Mesenchymal stem cell (in vitro differentiated cells and primary cell): Measurements from ENCODE around the gene PDE11A.

Experiments used
- DNase-seq: peaks from one replicate; pipeline ENCODE4 v3.0.0-alpha.2; 2013
- H2AFZ ChIP-seq: one replicate; pipeline ENCODE4 v1.6.1; 2013; ENCODE audit warnings: low read depth, mild to moderate bottlenecking, control low read depth, inconsistent platforms, low read length, moderate library complexity
- H2AK5ac ChIP-seq: 2 replicates; pipeline ENCODE4 v1.6.1; 2013; ENCODE audit warnings: low read length, moderate library complexity, mild to moderate bottlenecking, inconsistent platforms; ENCODE audit not compliant: severe bottlenecking
- H2BK120ac ChIP-seq: one replicate; pipeline ENCODE4 v1.6.1; 2013; ENCODE audit warnings: low read depth, mild to moderate bottlenecking, inconsistent platforms, low read length, moderate library complexity
- H2BK12ac ChIP-seq, 2 experiments: one replicate each; pipeline ENCODE4 v1.6.1; 2013; ENCODE audit warnings: inconsistent platforms in 2 of 2, low read length in 2 of 2, mild to moderate bottlenecking in 2 of 2, moderate library complexity in 2 of 2, control low read depth in 1 of 2
- H2BK15ac ChIP-seq: one replicate; pipeline ENCODE4 v1.6.1; 2013; ENCODE audit warnings: mild to moderate bottlenecking, low read depth, inconsistent platforms; ENCODE audit not compliant: poor library complexity, severe bottlenecking
- H2BK5ac ChIP-seq: 2 replicates; pipeline ENCODE4 v1.6.1; 2013; ENCODE audit warnings: low read depth, mild to moderate bottlenecking, low read length, control low read depth, inconsistent platforms; ENCODE audit not compliant: poor library complexity, severe bottlenecking
- H3K14ac ChIP-seq, 2 experiments: one replicate each; pipeline ENCODE4 v1.6.1; 2013; ENCODE audit warnings: inconsistent platforms in 2 of 2, low read length in 2 of 2, control low read depth in 1 of 2, mild to moderate bottlenecking in 1 of 2, moderate library complexity in 1 of 2
- H3K18ac ChIP-seq, 2 experiments: one replicate each; pipeline ENCODE4 v1.6.1; 2013; ENCODE audit warnings: inconsistent platforms in 2 of 2, low read length in 2 of 2, control low read depth in 1 of 2, low read depth in 1 of 2, mild to moderate bottlenecking in 1 of 2
- H3K23ac ChIP-seq, 2 experiments: one replicate each; pipeline ENCODE4 v1.6.1; 2013; ENCODE audit warnings: inconsistent platforms in 2 of 2, low read length in 2 of 2, mild to moderate bottlenecking in 2 of 2, moderate library complexity in 2 of 2, control low read depth in 1 of 2
- H3K27ac ChIP-seq: 2 replicates; pipeline ENCODE4 v1.5.1; 2013; ENCODE audit warnings: mild to moderate bottlenecking, moderate library complexity, low read length, control low read depth, inconsistent platforms; ENCODE audit not compliant: poor library complexity, severe bottlenecking
- H3K27me3 ChIP-seq, 2 experiments: 2 replicates each; pipeline versions ENCODE4 v1.6.1 to v1.7.0; 2013; ENCODE audit warnings: low read length in 2 of 2, mild to moderate bottlenecking in 2 of 2, moderate library complexity in 2 of 2, control low read depth in 1 of 2, inconsistent platforms in 1 of 2; ENCODE audit not compliant: control insufficient read depth in 1 of 2, insufficient read depth in 1 of 2
- H3K36me3 ChIP-seq, 2 experiments: 2 replicates each; pipeline versions ENCODE4 v1.6.1 to v1.7.0; 2013; ENCODE audit warnings: low read length in 2 of 2, control low read depth in 1 of 2, inconsistent platforms in 1 of 2, low read depth in 1 of 2, mild to moderate bottlenecking in 1 of 2; ENCODE audit not compliant: insufficient read depth in 2 of 2, control insufficient read depth in 1 of 2
- H3K4ac ChIP-seq, 2 experiments: one replicate each; pipeline ENCODE4 v1.6.1; 2013; ENCODE audit warnings: inconsistent platforms in 2 of 2, low read length in 2 of 2, mild to moderate bottlenecking in 2 of 2, moderate library complexity in 2 of 2, control low read depth in 1 of 2, low read depth in 1 of 2
- H3K4me1 ChIP-seq: 2 replicates; pipeline ENCODE4 v1.6.1; 2013; ENCODE audit warnings: low read depth, low read length, control low read depth; ENCODE audit not compliant: control insufficient read depth, insufficient read depth
- H3K4me2 ChIP-seq: 2 replicates; pipeline ENCODE4 v1.6.1; 2013; ENCODE audit warnings: low read length, mild to moderate bottlenecking, inconsistent platforms; ENCODE audit not compliant: poor library complexity, severe bottlenecking
- H3K4me3 ChIP-seq, 2 experiments: 2 replicates each; pipeline versions ENCODE4 v1.5.1 to v1.7.0; 2013; ENCODE audit warnings: low read length in 2 of 2, mild to moderate bottlenecking in 2 of 2, control low read depth in 1 of 2, low read depth in 1 of 2; ENCODE audit not compliant: insufficient read depth in 1 of 2
- H3K79me1 ChIP-seq: replicated peaks from 2 replicates; pipeline ENCODE4 v1.6.1; 2013; ENCODE audit warnings: mild to moderate bottlenecking, control low read depth, low read length, inconsistent platforms; ENCODE audit not compliant: poor library complexity, severe bottlenecking
- H3K9ac ChIP-seq: 2 replicates; pipeline ENCODE4 v1.7.0; 2013; ENCODE audit warnings: mild to moderate bottlenecking, low read length, moderate library complexity
- H3K9me3 ChIP-seq: 2 replicates; pipeline ENCODE4 v1.7.0; 2013; ENCODE audit warnings: mild to moderate bottlenecking, low read length; ENCODE audit not compliant: control insufficient read depth
- H4K8ac ChIP-seq: one replicate; pipeline ENCODE4 v1.6.1; 2013; ENCODE audit warnings: inconsistent platforms, mild to moderate bottlenecking, low read length, moderate library complexity
- H4K91ac ChIP-seq: one replicate; pipeline ENCODE4 v1.6.1; 2013; ENCODE audit warnings: mild to moderate bottlenecking, low read length, inconsistent platforms
- WGBS: methylation state at CpG from one replicate; pipeline ENCODE4 v1.1.7; 2013; ENCODE audit warnings: mixed read lengths; 5-methylcytosine and 5-hydroxymethylcytosine counted together

PDE11A gene

DNA sequence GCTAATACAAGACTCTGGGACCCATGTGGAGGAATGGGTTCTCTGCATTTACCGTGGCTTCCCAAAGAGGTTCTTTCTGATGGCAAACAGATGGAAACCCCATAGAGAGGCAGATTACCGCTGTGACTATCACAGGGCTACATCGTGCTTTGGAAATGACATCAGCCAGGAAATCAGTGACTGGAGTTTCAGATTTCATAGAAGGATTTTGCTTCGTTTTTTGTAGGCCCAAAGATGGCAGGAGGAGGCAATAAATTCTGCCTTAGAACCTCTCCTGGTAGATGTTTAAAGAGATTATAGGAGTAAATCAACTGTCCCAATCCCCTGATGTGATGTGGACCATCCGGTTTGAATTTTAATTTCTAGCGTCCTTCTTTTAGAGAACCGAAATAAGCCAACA is 465.9 kb downstream of the PDE11A start:
- no peak overlapping the region for H3K18ac ChIP-seq
- no peak overlapping the region for H3K14ac ChIP-seq
- no peaks in the 10 kb centered on the region for H3K36me3 ChIP-seq
- H2AFZ ChIP-seq: no peak overlapping the region
- WGBS: 61% methylated on average over 7 of the region's 7 CpGs
- peak overlapping the region; percentile 48 for H3K27ac ChIP-seq
- H4K8ac ChIP-seq: no peak overlapping the region
- H3K9me3 ChIP-seq: peaks cover 13% of the 10 kb centered on the region
- no peak overlapping the region for H3K23ac ChIP-seq
- H2BK15ac ChIP-seq: no peak overlapping the region
- no peaks in the 10 kb centered on the region for H3K4me1 ChIP-seq
- H3K4me3 ChIP-seq: peak overlapping the region in 1 of 2 experiments; percentile 23
- H2BK5ac ChIP-seq: no peak overlapping the region
- no peak overlapping the region for H2BK12ac ChIP-seq
- H3K4ac ChIP-seq: no peak overlapping the region
- H3K4me2 ChIP-seq: peak overlapping the region; percentile 21
- H3K9ac ChIP-seq: peak overlapping the region; percentile 66
- H2BK120ac ChIP-seq: no peak overlapping the region
- H2AK5ac ChIP-seq: no peak overlapping the region
- no peaks in the 10 kb centered on the region for H3K79me1 ChIP-seq
- H4K91ac ChIP-seq: no peak overlapping the region
- DNase-seq: peak; percentile 25
- H3K27me3 ChIP-seq: no peaks in the 10 kb centered on the region

DNA sequence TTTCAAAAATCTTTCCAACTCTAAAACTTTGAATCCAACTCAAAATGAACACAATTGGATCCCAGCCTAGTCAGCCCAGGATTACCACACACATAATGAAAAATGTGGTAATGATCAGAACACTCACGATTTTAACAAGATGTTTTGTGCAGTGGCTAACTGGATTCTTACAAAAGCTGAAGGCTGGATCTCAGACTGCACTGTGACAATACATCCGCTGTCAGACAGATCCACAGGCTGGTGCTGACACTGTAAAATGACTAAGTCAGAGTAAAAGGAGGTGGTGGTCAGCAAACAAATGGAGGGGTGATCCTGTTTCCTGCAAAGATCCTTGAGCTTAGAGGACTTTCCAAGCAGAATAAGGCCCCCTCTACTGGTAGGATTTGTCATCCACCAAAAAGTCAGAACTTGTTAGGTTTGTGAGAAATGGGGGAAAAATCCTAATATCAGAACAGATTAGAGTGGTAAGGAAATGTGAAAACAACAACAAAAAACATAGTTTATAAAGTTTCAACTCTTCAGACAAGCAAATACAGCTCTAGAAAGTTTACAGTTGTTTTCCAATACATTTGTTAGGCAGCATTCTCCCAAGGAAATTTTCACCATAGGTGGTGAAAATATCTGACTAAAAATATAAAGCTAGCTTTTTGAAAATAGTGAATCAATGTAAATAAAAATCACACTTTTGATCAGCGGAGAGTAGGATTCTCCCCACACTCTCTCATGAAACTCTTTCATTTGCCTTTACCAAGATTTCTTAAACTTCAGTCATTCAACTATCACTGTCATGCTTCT is 468.1 kb downstream of the PDE11A start:
- Histone ChIP-seq H3K4ac (no peak overlapping the region), H4K91ac (no peak overlapping the region), H3K4me2 (no peak overlapping the region), H3K27me3 (peaks cover 3 to 12% of the 10 kb centered on the region in 2 experiments), H3K18ac (no peak overlapping the region), H3K79me1 (no peaks in the 10 kb centered on the region), H3K4me3 (peak overlapping the region in 1 of 2 experiments; percentile 56), H2BK12ac (peak overlapping the region in 1 of 2 experiments; percentile 71), H2AK5ac (no peak overlapping the region), H2AFZ (peak overlapping the region; percentile 54), H3K14ac (no peak overlapping the region), H2BK15ac (no peak overlapping the region), H3K23ac (no peak overlapping the region), H3K27ac (no peak overlapping the region), H2BK5ac (no peak overlapping the region), H2BK120ac (no peak overlapping the region), H4K8ac (no peak overlapping the region), H3K9ac (peak overlapping the region; percentile 69), H3K36me3 (no peaks in the 10 kb centered on the region), H3K4me1 (no peaks in the 10 kb centered on the region), H3K9me3 (peaks cover 14% of the 10 kb centered on the region)
- 56% methylated on average over 3 of the region's 3 CpGs for WGBS
- peak; percentile 71 for DNase-seq

DNA sequence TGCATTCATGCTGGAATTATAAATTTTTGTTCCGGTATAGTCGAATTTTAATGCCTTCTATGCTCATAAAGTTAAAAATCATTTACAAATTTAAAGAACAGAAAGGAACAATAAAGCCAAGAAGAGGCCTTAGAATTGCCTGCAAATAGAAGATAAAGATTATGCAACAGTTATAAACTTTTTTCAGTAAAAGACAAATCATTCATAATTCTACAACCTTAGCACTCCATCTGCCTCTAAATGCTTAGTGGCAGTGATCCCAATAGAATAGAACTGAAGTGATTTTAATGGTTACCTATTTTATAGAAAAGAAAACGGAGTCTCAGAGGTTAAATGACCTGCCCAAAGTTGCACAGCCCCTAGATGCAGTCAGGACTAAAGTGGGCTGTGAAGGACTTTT is 468.8 kb downstream of the PDE11A start:
- H2BK120ac ChIP-seq: no peak overlapping the region
- no peaks in the 10 kb centered on the region for H3K4me1 ChIP-seq
- no peak overlapping the region for H3K23ac ChIP-seq
- no peak overlapping the region for H4K91ac ChIP-seq
- H4K8ac ChIP-seq: no peak overlapping the region
- no peak for DNase-seq
- H3K9ac ChIP-seq: peak overlapping the region; percentile 69
- H3K4me3 ChIP-seq: peak overlapping the region in 1 of 2 experiments; percentile 56
- H2AK5ac ChIP-seq: no peak overlapping the region
- no peaks in the 10 kb centered on the region for H3K79me1 ChIP-seq
- H3K27ac ChIP-seq: no peak overlapping the region
- peaks cover 7% of the 10 kb centered on the region for H3K9me3 ChIP-seq
- WGBS: 100% methylated on average over 1 of the region's 3 CpGs
- no peak overlapping the region for H3K4ac ChIP-seq
- H2BK5ac ChIP-seq: no peak overlapping the region
- no peak overlapping the region for H2BK12ac ChIP-seq
- H3K36me3 ChIP-seq: no peaks in the 10 kb centered on the region
- no peak overlapping the region for H2AFZ ChIP-seq
- H3K18ac ChIP-seq: no peak overlapping the region
- H3K14ac ChIP-seq: no peak overlapping the region
- H2BK15ac ChIP-seq: no peak overlapping the region
- H3K27me3 ChIP-seq: peaks cover 4 to 18% of the 10 kb centered on the region in 2 experiments
- H3K4me2 ChIP-seq: no peak overlapping the region

DNA sequence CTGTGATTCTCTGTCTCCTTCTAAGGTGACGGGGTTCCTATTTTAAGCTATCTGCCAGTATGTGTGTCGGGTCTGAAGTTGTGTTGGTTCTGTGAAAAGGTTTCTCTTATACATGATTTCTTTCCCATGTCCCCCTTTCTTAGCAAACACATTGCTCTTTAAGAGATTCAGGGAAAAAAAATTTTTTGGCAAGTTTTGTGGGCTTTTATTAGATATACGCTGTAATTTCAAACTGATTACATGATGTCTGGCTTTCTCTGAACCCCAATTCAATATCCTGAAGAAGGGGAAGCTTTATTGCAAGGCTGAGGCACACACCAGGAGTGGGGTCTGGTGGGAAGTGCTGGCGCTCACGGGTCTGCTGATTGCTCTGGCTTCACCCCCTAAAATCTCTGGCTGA is 469.4 kb downstream of the PDE11A start:
- 100% methylated on average over 1 of the region's 5 CpGs for WGBS
- peaks cover 4 to 18% of the 10 kb centered on the region in 2 experiments for H3K27me3 ChIP-seq
- DNase-seq: no peak
- no peak overlapping the region for H2BK15ac ChIP-seq
- no peak overlapping the region for H2AFZ ChIP-seq
- H3K23ac ChIP-seq: no peak overlapping the region
- no peak overlapping the region for H4K91ac ChIP-seq
- no peak overlapping the region for H2BK120ac ChIP-seq
- H3K4me2 ChIP-seq: no peak overlapping the region
- no peaks in the 10 kb centered on the region for H3K79me1 ChIP-seq
- no peak overlapping the region for H2AK5ac ChIP-seq
- H3K27ac ChIP-seq: no peak overlapping the region
- peaks cover 6% of the 10 kb centered on the region for H3K9me3 ChIP-seq
- peak overlapping the region in 1 of 2 experiments; percentile 56 for H3K4me3 ChIP-seq
- no peak overlapping the region for H2BK5ac ChIP-seq
- no peak overlapping the region for H2BK12ac ChIP-seq
- H3K4me1 ChIP-seq: no peaks in the 10 kb centered on the region
- no peak overlapping the region for H4K8ac ChIP-seq
- H3K36me3 ChIP-seq: no peaks in the 10 kb centered on the region
- peak overlapping the region; percentile 69 for H3K9ac ChIP-seq
- H3K14ac ChIP-seq: no peak overlapping the region
- H3K4ac ChIP-seq: no peak overlapping the region
- no peak overlapping the region for H3K18ac ChIP-seq
